GM12891 (cell line): ENCODE measurements around the gene TMEM185A.

ENCODE experiments used
- POLR2A ChIP-seq: IDR thresholded peaks from 2 replicates; pipeline ENCODE4 v1.6.1; 2011; ENCODE audit warnings: low read depth, low read length, control low read depth
- POLR2AphosphoS5 ChIP-seq: IDR thresholded peaks from 2 replicates; pipeline ENCODE4 v1.6.1; 2011; ENCODE audit warnings: low read depth, low read length, control low read depth
- SPI1 ChIP-seq: IDR thresholded peaks from 2 replicates; pipeline ENCODE4 v1.6.1; 2011; ENCODE audit warnings: low read depth, low read length, control low read depth
- TAF1 ChIP-seq: IDR thresholded peaks from 2 replicates; pipeline ENCODE4 v1.6.1; 2011; ENCODE audit warnings: low read depth, low read length, control low read depth

DNA sequence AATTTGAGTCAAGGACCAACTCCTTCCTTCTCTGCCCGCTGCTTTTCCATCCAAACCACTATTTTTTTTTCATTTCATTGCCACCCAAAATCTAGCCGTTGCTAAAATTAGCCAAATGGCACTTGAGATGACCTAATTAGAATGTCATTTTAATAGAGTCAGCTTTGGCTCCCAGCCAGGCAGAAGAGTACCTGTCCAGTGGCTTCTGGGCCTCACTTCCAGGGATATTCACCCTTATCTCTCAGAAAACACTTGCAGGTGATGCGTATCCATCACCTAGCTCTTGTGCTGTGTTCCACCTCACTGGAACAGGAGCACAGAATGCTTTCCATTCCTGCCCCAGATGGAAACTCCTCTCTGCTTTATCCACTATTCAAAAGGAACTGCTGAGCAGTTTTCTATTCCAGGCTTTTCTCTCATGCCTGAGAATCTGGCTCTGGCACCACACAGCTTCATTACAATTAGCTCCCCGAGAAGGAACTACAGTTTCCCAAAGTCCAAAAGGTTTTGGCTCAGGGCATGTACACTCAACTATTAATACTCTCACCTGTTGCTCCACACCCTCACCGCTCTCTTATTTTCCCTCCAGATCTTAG is 62.8 kb downstream of the TMEM185A start:
- TF ChIP-seq POLR2AphosphoS5, result no peak
- no peak for TF ChIP-seq TAF1
- TF ChIP-seq POLR2A, result no peak
- no peak for TF ChIP-seq SPI1
